HEK293T (cell line): ENCODE measurements around the gene PMEL.
A peak's percentile ranks its signal among the peaks of the same experiment; 100 is the strongest.

ENCODE experiments used
- CTCF ChIA-PET: fragments of 350-600 bp; formaldehyde crosslinking; extraction: SDS; loops from one replicate; lab custom pipeline; 2021; ENCODE audit warnings: antibody characterized with exemption, inconsistent platforms; lab: Yijun Ruan, JAX
- POLR2A ChIA-PET: fragments of 350-600 bp; formaldehyde crosslinking; extraction: SDS; loops from one replicate; lab custom pipeline; 2020; ENCODE audit warnings: antibody characterized with exemption, inconsistent platforms; lab: Yijun Ruan, JAX
- DNase-seq: peaks from one replicate; pipeline ENCODE4 v3.0.0; 2012; ENCODE audit warnings: mixed read lengths; ENCODE audit errors: extremely low spot score
- ARNT ChIP-seq: fragments of 450-650 bp; IDR thresholded peaks from 2 replicates; pipeline ENCODE4 v1.6.1; 2017; ENCODE audit warnings: mild to moderate bottlenecking
- BHLHE40 ChIP-seq: fragments of 450-650 bp; IDR thresholded peaks from 2 replicates; pipeline ENCODE4 v1.6.1; 2016; ENCODE audit warnings: mild to moderate bottlenecking, moderate library complexity, borderline replicate concordance
- CTBP1 ChIP-seq: fragments of 450-650 bp; IDR thresholded peaks from 2 replicates; pipeline ENCODE4 v1.6.1; 2016; ENCODE audit warnings: borderline replicate concordance
- ELF4 ChIP-seq: fragments of 450-650 bp; IDR thresholded peaks from 2 replicates; pipeline ENCODE4 v1.6.1; 2017; ENCODE audit warnings: antibody characterized with exemption
- FOXA1 ChIP-seq: fragments of 450-650 bp; IDR thresholded peaks from 2 replicates; pipeline ENCODE4 v1.6.1; 2016; ENCODE audit warnings: mild to moderate bottlenecking
- FOXK2 ChIP-seq: fragments of 450-650 bp; IDR thresholded peaks from 2 replicates; pipeline ENCODE4 v1.6.1; 2016; ENCODE audit warnings: mild to moderate bottlenecking
- FOXM1 ChIP-seq: fragments of 450-650 bp; IDR thresholded peaks from 2 replicates; pipeline ENCODE4 v1.6.1; 2017; ENCODE audit warnings: mild to moderate bottlenecking, borderline replicate concordance
- HDGF ChIP-seq: fragments of 450-650 bp; IDR thresholded peaks from 2 replicates; pipeline ENCODE4 v1.6.1; 2017; ENCODE audit warnings: antibody characterized with exemption, borderline replicate concordance
- L3MBTL2 ChIP-seq: fragments of 450-650 bp; conservative IDR thresholded peaks from 2 replicates; pipeline ENCODE4 v1.6.1; 2016; ENCODE audit warnings: mild to moderate bottlenecking
- LEF1 ChIP-seq: fragments of 450-650 bp; IDR thresholded peaks from 2 replicates; pipeline ENCODE4 v1.6.1; 2017; ENCODE audit warnings: mild to moderate bottlenecking, borderline replicate concordance
- NFRKB ChIP-seq: fragments of 450-650 bp; IDR thresholded peaks from 2 replicates; pipeline ENCODE4 v1.6.1; 2016; ENCODE audit warnings: mild to moderate bottlenecking, moderate library complexity
- PKNOX1 ChIP-seq: fragments of 450-650 bp; IDR thresholded peaks from 2 replicates; pipeline ENCODE4 v1.6.1; 2016
- SP1 ChIP-seq: fragments of 450-650 bp; IDR thresholded peaks from 2 replicates; pipeline ENCODE4 v1.6.1; 2017
- SUZ12 ChIP-seq: fragments of 450-650 bp; IDR thresholded peaks from 2 replicates; pipeline ENCODE4 v1.6.1; 2016; ENCODE audit warnings: mild to moderate bottlenecking
- TARDBP ChIP-seq: fragments of 450-650 bp; IDR thresholded peaks from 2 replicates; pipeline ENCODE4 v1.6.1; 2016
- ZNF384 ChIP-seq: fragments of 450-650 bp; IDR thresholded peaks from 2 replicates; pipeline ENCODE4 v1.6.1; 2016

The PMEL gene

DNA sequence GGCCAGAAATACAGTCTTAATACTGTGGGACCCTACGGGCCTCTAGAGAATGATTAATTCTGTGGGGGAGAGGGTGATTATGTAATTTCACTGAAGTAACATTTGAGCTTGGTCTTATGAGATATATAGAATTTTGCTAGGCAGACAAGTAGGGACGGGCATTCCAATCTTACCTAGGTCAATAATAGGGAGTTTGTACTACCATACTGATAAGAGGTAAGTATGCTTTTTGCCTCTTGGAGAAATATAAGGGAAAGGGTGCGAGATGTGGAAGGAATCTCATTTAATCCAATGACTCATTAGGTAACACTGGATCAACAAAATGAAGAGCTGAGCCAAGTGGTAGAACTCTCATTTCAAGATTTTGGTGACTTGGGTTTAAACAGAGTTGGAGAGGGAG is 13.2 kb upstream of the PMEL start:
- CTCF ChIA-PET, result no interaction called here
- POLR2A ChIA-PET, result interaction anchor here (1.2 kb wide), 1 partner anchor 18 kb away, joined by 3 read pairs; the partner anchor contains the start of gene SUOX
- no peak for DNase-seq
- no peak for TF ChIP-seq TARDBP
- no peak for TF ChIP-seq LEF1
- no peak for TF ChIP-seq BHLHE40
- no peak for TF ChIP-seq ARNT
- TF ChIP-seq SP1, result no peak
- no peak for TF ChIP-seq SUZ12
- TF ChIP-seq PKNOX1, result no peak
- TF ChIP-seq L3MBTL2, result no peak

DNA sequence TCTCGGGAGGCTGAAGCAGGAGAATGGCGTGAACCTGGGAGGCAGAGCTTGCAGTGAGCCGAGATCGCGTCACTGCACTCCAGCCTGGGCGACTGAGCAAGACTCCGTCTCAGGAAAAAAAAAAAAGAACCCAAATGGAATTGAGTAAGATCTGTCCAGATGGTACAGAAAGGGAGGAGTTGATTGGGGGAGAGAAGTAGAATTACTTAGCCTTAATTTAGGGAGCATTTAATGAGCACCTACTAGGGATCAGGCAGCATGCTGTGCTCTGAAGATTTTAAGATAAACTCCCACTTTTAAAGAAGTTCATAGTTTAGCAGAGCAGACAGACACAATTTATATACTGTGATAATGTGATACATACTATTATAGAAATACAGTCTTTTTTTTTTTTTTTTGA is 12.6 kb upstream of the PMEL start:
- CTCF ChIA-PET, result no interaction called here
- POLR2A ChIA-PET, result interaction anchor here (1.2 kb wide), 1 partner anchor 19 kb away, joined by 3 read pairs; the partner anchor contains the start of gene SUOX
- TF ChIP-seq HDGF (no peak), L3MBTL2 (no peak), SP1 (no peak), ELF4 (no peak), ZNF384 (no peak), FOXK2 (no peak), LEF1 (no peak), ARNT (no peak), CTBP1 (no peak), FOXM1 (no peak), SUZ12 (no peak), FOXA1 (no peak)
- no peak for DNase-seq

DNA sequence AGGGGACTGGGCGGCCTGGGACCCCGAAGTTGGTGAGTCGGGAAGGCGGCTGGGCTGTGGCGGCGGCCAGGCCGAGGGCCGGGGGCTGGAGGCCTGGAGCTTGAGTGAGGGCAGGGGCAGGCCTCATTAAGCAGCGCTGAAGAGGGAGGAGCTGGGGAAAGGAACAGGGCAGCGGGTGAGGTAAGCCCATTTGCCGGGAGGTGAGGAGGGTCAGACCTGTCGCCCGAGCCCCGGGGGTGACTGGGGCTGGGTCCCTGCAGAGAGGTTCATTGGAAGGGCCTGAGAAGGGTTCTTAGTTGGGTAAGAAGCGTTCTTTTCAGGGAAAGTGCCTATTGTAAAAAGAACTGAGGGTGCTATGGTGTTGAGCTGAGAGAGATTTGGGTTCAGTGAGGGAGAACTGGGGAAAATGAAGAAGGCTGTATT is 8.5 kb upstream of the PMEL start:
- DNase-seq, result peak; percentile 65
- ChIA-PET POLR2A (interaction anchor here (0.7 to 2.2 kb wide), 30 partner anchors 8 to 662 kb away, joined by 3 to 26 read pairs (median 4); partner anchors contain the start of genes DNAJC14, PA2G4, PYM1 and SUOX), CTCF (interaction anchor here (0.9 to 2.2 kb wide), 5 partner anchors 21 to 236 kb away, joined by 3 to 11 read pairs (median 5); no protein-coding TSS in a partner anchor)
- TF ChIP-seq LEF1 (no peak), NFRKB (no peak), FOXA1 (no peak), ARNT (no peak), ZNF384 (no peak), L3MBTL2 (no peak), ELF4 (no peak), TARDBP (no peak), FOXM1 (no peak)

- POLR2A ChIA-PET, result interaction anchor here (0.7 to 2.2 kb wide), 33 partner anchors 9 to 663 kb away, joined by 3 to 26 read pairs (median 4); partner anchors contain the start of genes DNAJC14, ORMDL2, PA2G4 and PYM1
- no peak for TF ChIP-seq ZNF384
- TF ChIP-seq SP1, result peak; percentile 92
- no peak for TF ChIP-seq L3MBTL2
- no peak for TF ChIP-seq FOXA1
- peak; percentile 100 for TF ChIP-seq PKNOX1
- CTCF ChIA-PET, result interaction anchor here (0.9 to 2.2 kb wide), 3 partner anchors 22 to 235 kb away, joined by 3 to 9 read pairs (median 5); no protein-coding TSS in a partner anchor
Observed at GRCh38 chr12:55973599-55974307, 7.9 kb upstream of the PMEL start, which contains the start of gene RAB5B. TSS of gene RAB5B (plus strand) at chr12:55974078. CDS start at chr12:55986961, 12,883 bp downstream.

GRCh38 chr12:55972911-55973598 is 7.2 kb upstream of the PMEL start:
- TF ChIP-seq FOXM1, result no peak
- TF ChIP-seq L3MBTL2, result no peak
- no peak for TF ChIP-seq SP1
- no peak for TF ChIP-seq FOXK2
- no peak for TF ChIP-seq ELF4
- TF ChIP-seq ARNT, result no peak
- no peak for TF ChIP-seq ZNF384
- no peak for TF ChIP-seq CTBP1
- TF ChIP-seq HDGF, result no peak
- TF ChIP-seq LEF1, result no peak
- TF ChIP-seq NFRKB, result no peak
- no peak for TF ChIP-seq PKNOX1
- no peak for TF ChIP-seq BHLHE40
- no peak for TF ChIP-seq SUZ12
- TF ChIP-seq FOXA1, result no peak
- no peak for TF ChIP-seq TARDBP
- POLR2A ChIA-PET, result interaction anchor here (0.7 to 2.2 kb wide), 26 partner anchors 10 to 664 kb away, joined by 3 to 26 read pairs (median 5); partner anchors contain the start of genes DNAJC14, ORMDL2, PA2G4 and PYM1
- no peak for DNase-seq

More at GRCh38 chr12:55973599-55974307, 7.9 kb upstream of the PMEL start, which contains the start of gene RAB5B:
- peak; percentile 94 for DNase-seq

More at GRCh38 chr12:55972911-55973598, 7.2 kb upstream of the PMEL start:
- CTCF ChIA-PET, result interaction anchor here (0.7 to 2.2 kb wide), 3 partner anchors 23 to 57 kb away, joined by 4 to 9 read pairs (median 5); no protein-coding TSS in a partner anchor
